Fibroblast of skin of scalp (primary cell): ENCODE results near the gene PKHD1.
"Not testable (repeated sequence)": the region's sequence is repeated elsewhere in the genome, so short reads cannot be mapped to it uniquely, and the experiment has no call there.

Experiments used
- DNase-seq: peaks from one replicate; pipeline ENCODE4 v3.0.0-alpha.2; 2013

Gene PKHD1

GRCh38 chr6:51913265-51913664 lies 174.1 kb downstream of the PKHD1 start:
- no peak for DNase-seq

- no peak for DNase-seq
These were observed 176.6 kb downstream of the PKHD1 start for GRCh38 chr6:51910851-51911250.

GRCh38 chr6:51908243-51908642 lies 179.2 kb downstream of the PKHD1 start:
- no peak for DNase-seq

- DNase-seq = no peak
These were observed 185.3 kb downstream of the PKHD1 start for GRCh38 chr6:51901766-51902764.

GRCh38 chr6:51893366-51893765 lies 194.0 kb downstream of the PKHD1 start:
- no peak for DNase-seq

GRCh38 chr6:51892750-51893149 lies 194.7 kb downstream of the PKHD1 start:
- no peak for DNase-seq

- DNase-seq = no peak
These were observed 195.1 kb downstream of the PKHD1 start for GRCh38 chr6:51892339-51892738.

GRCh38 chr6:51891784-51892183 lies 195.6 kb downstream of the PKHD1 start:
- DNase-seq = no peak

GRCh38 chr6:51887859-51888258 lies 199.6 kb downstream of the PKHD1 start:
- no peak for DNase-seq

DNA sequence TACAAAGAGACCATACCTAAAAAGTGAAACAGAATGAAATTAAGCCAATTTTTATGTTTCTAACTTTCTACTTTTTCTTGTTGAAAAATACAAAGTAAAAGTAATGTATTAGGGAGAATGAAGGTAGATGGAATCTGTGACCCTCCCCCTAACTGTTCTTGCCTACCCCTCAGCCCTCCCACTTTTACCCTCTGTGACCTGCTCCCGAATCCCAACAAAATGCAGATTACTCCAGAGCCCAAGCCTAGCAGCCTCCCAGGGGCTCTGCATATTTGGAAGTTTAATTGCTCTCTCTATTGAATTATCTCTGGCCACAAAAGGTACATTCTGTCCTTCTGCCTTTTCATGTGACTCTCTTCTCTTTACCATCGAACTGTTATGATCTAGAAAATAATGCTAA lies 201.5 kb downstream of the PKHD1 start:
- no peak for DNase-seq

- no peak for DNase-seq
These were observed 218.6 kb downstream of the PKHD1 start for GRCh38 chr6:51868591-51869355.

DNA sequence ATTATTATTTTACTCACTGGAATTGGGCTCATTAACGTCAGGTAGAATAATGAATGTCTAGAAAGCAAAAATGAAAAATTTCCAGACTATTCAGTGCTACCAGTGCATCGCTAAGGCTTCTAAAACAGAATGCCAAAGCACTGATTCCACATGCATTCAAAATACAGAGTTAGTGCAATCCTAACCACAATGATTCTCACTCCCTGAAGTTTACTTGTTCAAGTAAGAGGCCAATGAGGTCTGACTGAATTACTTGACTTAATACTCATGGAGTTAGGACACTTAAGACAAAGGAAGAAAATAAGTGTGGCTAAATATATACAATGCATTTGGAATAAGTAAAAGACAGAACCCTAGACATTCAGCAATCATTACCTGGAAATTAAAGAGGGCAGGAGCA lies 220.5 kb downstream of the PKHD1 start:
- DNase-seq = no peak

GRCh38 chr6:51865996-51866395 lies 221.4 kb downstream of the PKHD1 start:
- DNase-seq = no peak

- no peak for DNase-seq
These were observed 222.2 kb downstream of the PKHD1 start for GRCh38 chr6:51865176-51865575.

GRCh38 chr6:51857134-51857533 lies 230.3 kb downstream of the PKHD1 start:
- DNase-seq = no peak

DNA sequence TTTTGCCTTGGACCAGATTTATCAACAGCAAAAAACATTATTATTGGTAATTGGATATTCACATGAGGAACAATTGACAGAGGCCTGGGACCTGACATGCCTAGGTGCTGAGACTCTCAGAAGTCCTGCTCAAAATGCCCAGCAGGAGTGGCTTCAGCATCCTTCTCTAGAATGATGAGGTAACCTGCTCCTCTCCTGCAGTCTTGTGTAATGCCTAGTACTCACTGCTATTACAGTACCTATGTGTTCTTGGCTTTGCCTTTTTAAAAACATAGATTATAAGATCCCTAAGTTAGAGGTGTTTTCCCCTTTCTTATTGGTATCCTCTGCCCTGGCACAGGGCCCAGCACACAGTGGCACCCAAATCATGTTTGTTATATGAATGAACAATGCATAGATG lies 230.9 kb downstream of the PKHD1 start:
- DNase-seq = no peak

DNA sequence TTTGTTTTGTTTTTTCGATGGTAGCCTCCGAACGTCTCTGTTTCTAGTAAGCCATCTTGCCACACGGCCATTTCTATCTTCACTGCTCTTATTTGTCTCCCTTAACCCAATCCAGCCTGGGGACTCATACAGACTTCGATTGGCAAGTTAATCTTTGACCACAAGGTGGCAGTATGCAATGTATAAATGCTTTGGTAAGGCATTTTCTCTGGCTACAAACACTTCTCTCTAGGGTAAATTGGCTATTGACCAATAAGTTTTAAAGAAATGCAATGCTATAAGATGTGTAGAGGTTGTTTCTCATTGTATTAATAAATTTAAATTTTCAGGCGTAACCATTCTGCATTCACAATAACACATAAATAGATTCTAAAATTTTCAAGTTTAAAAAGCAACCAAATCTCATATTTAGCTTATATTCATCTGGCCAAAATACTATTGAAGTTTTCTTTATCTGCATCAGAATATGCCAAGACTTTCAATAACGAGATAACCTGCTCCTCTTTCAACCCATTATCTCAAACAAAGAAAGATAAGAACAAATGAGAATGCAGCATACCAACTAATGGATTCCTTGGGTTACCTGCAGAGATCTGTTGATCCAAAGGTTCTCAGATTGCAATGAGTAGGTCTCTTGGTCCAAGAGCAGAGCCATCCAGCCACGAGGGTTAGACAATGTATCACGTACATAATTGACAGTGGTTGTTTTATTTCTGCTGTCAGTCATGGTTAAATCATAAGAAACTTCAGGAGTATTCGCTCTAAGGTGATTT lies 231.9 kb downstream of the PKHD1 start:
- peak; percentile 58 for DNase-seq

- no peak for DNase-seq
These were observed 232.5 kb downstream of the PKHD1 start for GRCh38 chr6:51854876-51855275.

DNA sequence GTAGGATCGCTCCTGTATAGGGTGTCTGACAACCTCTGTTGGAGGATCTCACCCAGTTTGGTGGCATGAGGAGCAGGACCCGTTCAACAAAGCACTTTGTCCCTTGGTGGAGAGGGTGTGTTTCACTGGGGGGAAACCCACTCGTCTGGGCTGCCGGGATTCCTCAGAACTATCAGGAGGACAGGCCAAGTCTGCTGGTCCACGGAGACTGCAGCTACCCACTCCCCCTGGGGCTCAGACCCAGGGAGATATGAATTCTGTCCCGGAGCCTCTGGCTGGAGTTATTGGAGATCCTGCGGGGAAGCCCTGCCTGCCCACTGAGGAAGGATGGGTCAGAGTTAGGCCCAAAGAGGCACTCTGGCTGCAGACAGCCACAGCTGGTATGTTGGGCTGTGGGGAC lies 233.1 kb downstream of the PKHD1 start:
- DNase-seq = no peak

GRCh38 chr6:51853109-51853508 lies 234.3 kb downstream of the PKHD1 start:
- DNase-seq = not testable (repeated sequence)

DNA sequence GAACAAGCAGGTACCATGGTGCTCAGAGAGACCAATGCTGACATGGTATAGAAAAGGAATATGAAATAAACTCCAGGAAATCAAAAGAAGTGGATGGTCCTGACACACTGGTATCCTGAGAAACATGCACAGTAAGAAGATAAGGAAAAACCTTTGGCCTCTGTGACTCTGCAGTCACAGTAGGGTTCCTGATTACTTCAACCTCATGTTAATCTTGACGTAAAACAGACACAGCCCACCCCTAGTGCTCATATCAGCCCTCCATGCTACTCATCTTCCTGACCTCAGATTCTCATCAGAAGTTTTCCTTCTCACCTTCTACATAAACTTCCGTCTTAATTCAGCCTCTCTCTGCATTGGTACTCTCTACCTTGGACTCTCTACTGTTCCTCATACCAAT lies 240.9 kb downstream of the PKHD1 start:
- no peak for DNase-seq

GRCh38 chr6:51844336-51844735 lies 243.1 kb downstream of the PKHD1 start:
- DNase-seq = no peak
